Spinal cord (tissue), 10 donors: Measurements from ENCODE around the gene SOCS4. TPM values are rescaled to one million over a fixed set of nuclear protein-coding genes. Genes with fewer than 3 reads are reported as not detected.
A peak's percentile ranks its signal among the peaks of the same experiment; 100 is the strongest.
"Not testable (repeated sequence)": the region's sequence is repeated elsewhere in the genome, so short reads cannot be mapped to it uniquely, and the experiment has no call there.

Source experiments
- DNase-seq, 6 donors: peaks; one replicate each; pipeline versions ENCODE4 v3.0.0 to v3.0.0-alpha.2; 2013 to 2015; ENCODE audit warnings: low spot score in 6 of 6, low read depth in 4 of 6
- H3K27ac ChIP-seq: one replicate; pipeline ENCODE4 v1.5.1; 2013; ENCODE audit warnings: low read depth, low read length, control low read depth
- H3K27me3 ChIP-seq: one replicate; pipeline ENCODE4 v1.6.1; 2013; ENCODE audit warnings: low read length; ENCODE audit not compliant: control insufficient read depth, insufficient read depth
- H3K36me3 ChIP-seq: one replicate; pipeline ENCODE4 v1.6.1; 2013; ENCODE audit warnings: low read length; ENCODE audit not compliant: control insufficient read depth, insufficient read depth
- H3K4me1 ChIP-seq: one replicate; pipeline ENCODE4 v1.6.1; 2013; ENCODE audit warnings: low read length; ENCODE audit not compliant: control insufficient read depth, insufficient read depth
- H3K4me3 ChIP-seq: one replicate; pipeline ENCODE4 v1.5.1; 2013; ENCODE audit warnings: low read depth, low read length, control low read depth
- H3K9me3 ChIP-seq: one replicate; pipeline ENCODE4 v1.6.1; 2013; ENCODE audit warnings: low read length; ENCODE audit not compliant: control insufficient read depth, insufficient read depth
- WGBS: methylation state at CpG from one replicate; pipeline ENCODE4 v1.1.5; 2013; ENCODE audit warnings: missing lambda C conversion rate; ENCODE audit not compliant: insufficient coverage; 5-methylcytosine and 5-hydroxymethylcytosine counted together
- polyA plus RNA-seq, 2 donors: library from polyadenylated mRNA; unstranded; fragments of 120-200 nt; gene quantifications; one replicate each; pipeline ENCODE4 v1.2.1, GENCODE V29; 2013; ENCODE audit not compliant: insufficient read length in 2 of 2
- total RNA-seq, 2 donors: library from RNA; depleted of rRNA in 1 of 2; stranded (reverse); fragments of 120-200 nt in 1 of 2; fragments of >200 nt in 1 of 2; gene quantifications; one replicate each; pipeline versions ENCODE4 v1.2.3 to v1.2.4, GENCODE V29; 2013 to 2014
- donor health status: healthy.

SOCS4 gene
- total and polyA plus RNA-seq, 4 donors = 15.5 to 44.8 (median 18.3) TPM

- 3% methylated on average over 6 of the region's 7 CpGs for WGBS
Observed at GRCh38 chr14:55025948-55026347, 1.1 kb upstream of the SOCS4 start.

GRCh38 chr14:55026441-55026792 is 619 bp upstream of the SOCS4 start:
- Histone ChIP-seq H3K27me3 (no peaks in the 10 kb centered on the region), H3K27ac (peak overlapping the region; percentile 88), H3K4me3 (peak overlapping the region; percentile 89), H3K4me1 (no peaks in the 10 kb centered on the region), H3K36me3 (no peaks in the 10 kb centered on the region), H3K9me3 (no peaks in the 10 kb centered on the region)
- no peak for DNase-seq
- no CpG with 5 or more reads among the region's 9 CpGs for WGBS

More at GRCh38 chr14:55025948-55026347, 1.1 kb upstream of the SOCS4 start:
- H3K27ac ChIP-seq = no peak overlapping the region
- H3K27me3 ChIP-seq = no peaks in the 10 kb centered on the region
- H3K4me3 ChIP-seq = peak overlapping the region; percentile 89
- no peaks in the 10 kb centered on the region for H3K9me3 ChIP-seq
- H3K36me3 ChIP-seq = no peaks in the 10 kb centered on the region
- DNase-seq = peak in 1 of 6 donors; percentile 1
- no peaks in the 10 kb centered on the region for H3K4me1 ChIP-seq

- Histone ChIP-seq H3K27me3 (no peaks in the 10 kb centered on the region), H3K4me3 (peak overlapping the region; percentile 89), H3K4me1 (no peaks in the 10 kb centered on the region), H3K27ac (no peak overlapping the region), H3K9me3 (no peaks in the 10 kb centered on the region), H3K36me3 (no peaks in the 10 kb centered on the region)
- 0% methylated on average over 5 of the region's 8 CpGs for WGBS
- DNase-seq = peak in 2 of 6 donors; percentile 17 to 37
Observed at GRCh38 chr14:55028066-55028465, 1.0 kb downstream of the SOCS4 start.

GRCh38 chr14:55028476-55028875 is 1.4 kb downstream of the SOCS4 start:
- Histone ChIP-seq H3K27me3 (no peaks in the 10 kb centered on the region), H3K4me3 (peak overlapping the region; percentile 89), H3K4me1 (no peaks in the 10 kb centered on the region), H3K36me3 (no peaks in the 10 kb centered on the region), H3K9me3 (no peaks in the 10 kb centered on the region), H3K27ac (no peak overlapping the region)
- WGBS = no CpG with 5 or more reads among the region's 4 CpGs
- no peak for DNase-seq

- Histone ChIP-seq H3K27me3 (no peaks in the 10 kb centered on the region), H3K4me1 (no peaks in the 10 kb centered on the region), H3K9me3 (no peaks in the 10 kb centered on the region), H3K36me3 (peaks cover 5% of the 10 kb centered on the region), H3K27ac (no peak overlapping the region), H3K4me3 (no peak overlapping the region)
- no CpG with 5 or more reads among the region's 2 CpGs for whole genome bisulfite sequencing
- DNase-seq = no peak
Observed at GRCh38 chr14:55031190-55031589, 4.2 kb downstream of the SOCS4 start.

- H3K27me3 ChIP-seq, DNase-seq, H3K4me3 ChIP-seq, H3K4me1 ChIP-seq, H3K9me3 ChIP-seq, H3K27ac ChIP-seq: not testable (repeated sequence)
- peaks cover 14% of the 10 kb centered on the region for H3K36me3 ChIP-seq
Observed at GRCh38 chr14:55037995-55038394, 11.0 kb downstream of the SOCS4 start.

- Histone ChIP-seq H3K9me3 (no peaks in the 10 kb centered on the region), H3K27me3 (no peaks in the 10 kb centered on the region), H3K27ac (no peak overlapping the region), H3K36me3 (peaks cover 14% of the 10 kb centered on the region), H3K4me1 (no peaks in the 10 kb centered on the region), H3K4me3 (no peak overlapping the region)
- no peak for DNase-seq
Observed at GRCh38 chr14:55038708-55039107, 11.7 kb downstream of the SOCS4 start.

- peaks cover 3% of the 10 kb centered on the region for H3K36me3 ChIP-seq
- no peak overlapping the region for H3K27ac ChIP-seq
- no peaks in the 10 kb centered on the region for H3K27me3 ChIP-seq
- no CpG with 5 or more reads among the region's 5 CpGs for WGBS
- no peak for DNase-seq
- H3K9me3 ChIP-seq = no peaks in the 10 kb centered on the region
- H3K4me3 ChIP-seq = no peak overlapping the region
- no peaks in the 10 kb centered on the region for H3K4me1 ChIP-seq
Observed at GRCh38 chr14:55043528-55043927, 16.5 kb downstream of the SOCS4 start.

GRCh38 chr14:55045087-55045486 is 18.1 kb downstream of the SOCS4 start:
- H3K9me3 ChIP-seq = no peaks in the 10 kb centered on the region
- H3K4me3 ChIP-seq = no peak overlapping the region
- no peaks in the 10 kb centered on the region for H3K27me3 ChIP-seq
- no peaks in the 10 kb centered on the region for H3K36me3 ChIP-seq
- no peaks in the 10 kb centered on the region for H3K4me1 ChIP-seq
- H3K27ac ChIP-seq = no peak overlapping the region
- no peak for DNase-seq

GRCh38 chr14:55047301-55048053 is 20.4 kb downstream of the SOCS4 start:
- no peak overlapping the region for H3K27ac ChIP-seq
- no peaks in the 10 kb centered on the region for H3K9me3 ChIP-seq
- no peaks in the 10 kb centered on the region for H3K36me3 ChIP-seq
- DNase-seq = no peak
- H3K4me3 ChIP-seq = no peak overlapping the region
- 94% methylated on average over 5 of the region's 5 CpGs for WGBS
- H3K4me1 ChIP-seq = peaks cover 9% of the 10 kb centered on the region
- H3K27me3 ChIP-seq = no peaks in the 10 kb centered on the region
